GM18867 (cell line): ENCODE results near the gene TP53AIP1.
"Not testable (repeated sequence)": the region's sequence is repeated elsewhere in the genome, so short reads cannot be mapped to it uniquely, and the experiment has no call there.

Experiments used
- ATAC-seq: cut with Tn5 transposase; IDR thresholded peaks from one replicate; pipeline ENCODE4 v1.9.1; 2021; ENCODE audit warnings: mild to moderate bottlenecking, moderate library complexity; ENCODE audit not compliant: unreplicated experiment

Gene TP53AIP1

GRCh38 chr11:128926437-128927107, 16.1 kb downstream of the TP53AIP1 start:
- ATAC-seq, result no peak

GRCh38 chr11:128926000-128926399, 16.7 kb downstream of the TP53AIP1 start:
- ATAC-seq, result no peak

DNA sequence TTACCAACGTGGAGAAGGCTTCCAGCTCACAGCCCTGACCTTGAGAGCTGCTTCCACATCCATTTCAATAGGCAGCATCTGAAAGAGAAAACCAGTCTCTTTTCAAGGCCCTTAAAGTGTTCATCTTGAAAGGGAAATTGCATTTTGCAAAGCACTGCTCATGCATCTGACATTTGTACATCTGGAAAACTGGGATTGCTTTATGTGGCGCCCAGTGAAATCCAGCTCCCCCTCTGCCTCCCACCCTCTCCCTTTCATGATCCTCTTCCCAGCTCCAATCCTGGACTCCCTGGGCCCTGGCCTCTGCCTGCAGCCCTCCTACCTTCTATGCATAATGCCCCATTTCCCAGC, 17.4 kb downstream of the TP53AIP1 start:
- ATAC-seq, result no peak

- no peak for ATAC-seq
Measured at GRCh38 chr11:128924510-128925249, 18.0 kb downstream of the TP53AIP1 start.

DNA sequence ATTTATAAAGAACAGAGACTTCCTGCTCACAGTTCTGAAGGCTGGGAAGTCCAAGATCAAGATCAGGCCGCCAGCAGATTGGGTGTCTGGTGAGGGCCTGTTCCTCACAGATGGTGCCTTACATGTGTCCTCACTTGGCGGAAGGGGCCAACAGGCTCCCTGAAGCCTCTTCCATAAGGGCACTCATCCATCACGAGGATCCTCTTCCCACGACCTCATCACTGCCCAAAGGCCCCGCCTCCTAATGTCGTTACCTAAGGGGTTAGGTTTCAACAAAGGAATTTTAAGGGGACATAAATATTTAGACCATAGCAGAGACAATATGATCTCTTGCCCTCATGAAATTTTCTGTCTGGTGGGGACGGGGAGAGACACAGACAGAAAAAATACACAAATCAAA, 18.6 kb downstream of the TP53AIP1 start:
- no peak for ATAC-seq

DNA sequence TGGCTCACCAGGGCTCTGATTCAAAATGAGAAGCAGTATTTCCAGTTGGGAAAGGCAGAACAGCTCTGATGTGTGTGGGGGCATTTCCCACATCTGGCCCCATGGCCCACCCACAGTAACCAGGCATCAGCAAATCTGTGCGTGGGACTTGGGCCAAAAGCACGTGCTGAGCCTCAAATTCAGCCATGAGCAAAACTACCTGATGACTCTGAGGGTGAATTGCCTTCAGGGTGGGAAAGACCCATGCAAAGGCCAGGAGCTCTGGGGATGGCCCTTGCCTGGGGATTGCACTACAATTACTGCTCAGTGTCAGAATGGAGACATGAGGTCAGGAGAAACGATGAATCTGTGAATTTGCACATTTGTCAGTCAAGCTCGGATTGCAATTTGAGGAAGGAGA, 20.9 kb downstream of the TP53AIP1 start:
- no peak for ATAC-seq

- no peak for ATAC-seq
Measured at GRCh38 chr11:128920666-128921065, 22.0 kb downstream of the TP53AIP1 start.

DNA sequence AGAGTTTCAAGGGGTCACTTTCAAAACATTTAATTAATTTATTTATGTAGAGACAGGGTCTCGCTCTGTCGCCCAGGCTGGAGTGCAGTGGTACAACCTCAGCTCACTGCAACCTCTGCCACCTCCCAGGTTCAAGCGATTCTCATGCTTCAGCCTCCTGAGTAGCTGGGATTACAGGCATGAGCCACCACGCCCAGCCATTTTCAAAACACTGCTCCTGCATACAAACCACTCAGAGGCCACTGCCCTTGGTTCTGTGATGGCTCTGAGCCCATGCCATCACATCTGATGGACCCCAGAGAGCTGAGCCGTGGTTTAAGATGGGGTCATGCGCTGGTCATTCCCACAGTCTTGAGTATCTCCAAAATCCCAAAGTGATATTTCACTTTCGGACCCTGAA, 23.0 kb downstream of the TP53AIP1 start:
- ATAC-seq, result not testable (repeated sequence)

- no peak for ATAC-seq
Measured at GRCh38 chr11:128919216-128919615, 23.5 kb downstream of the TP53AIP1 start.

DNA sequence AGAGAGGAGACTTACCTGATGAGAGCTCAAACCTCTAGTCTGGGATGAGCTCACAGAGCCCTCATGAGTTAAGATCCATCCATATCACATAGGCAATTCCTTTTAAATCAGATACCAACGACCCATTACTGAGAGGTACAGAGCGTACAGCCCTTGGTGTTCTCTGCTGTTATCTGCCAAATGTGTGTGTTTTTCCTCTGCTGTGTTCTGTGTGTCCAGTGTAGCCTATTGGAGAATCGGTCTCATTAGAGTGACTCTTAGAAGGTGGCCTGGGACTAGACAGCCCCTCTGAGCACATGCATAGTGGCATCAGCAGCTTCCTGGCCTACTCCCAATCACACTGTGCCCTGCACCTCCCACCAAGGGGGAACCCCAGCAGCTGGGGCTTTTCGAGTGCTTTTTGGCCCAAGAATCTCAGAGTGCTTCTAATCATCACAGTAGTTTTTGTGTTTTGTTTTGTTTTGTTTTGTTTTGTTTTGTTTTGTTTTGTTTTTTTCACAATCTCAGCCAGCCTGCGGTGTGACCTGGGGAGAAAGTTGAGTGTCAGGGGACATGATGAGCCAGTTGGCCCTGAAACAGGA, 25.4 kb downstream of the TP53AIP1 start:
- peak; percentile 48 for ATAC-seq

DNA sequence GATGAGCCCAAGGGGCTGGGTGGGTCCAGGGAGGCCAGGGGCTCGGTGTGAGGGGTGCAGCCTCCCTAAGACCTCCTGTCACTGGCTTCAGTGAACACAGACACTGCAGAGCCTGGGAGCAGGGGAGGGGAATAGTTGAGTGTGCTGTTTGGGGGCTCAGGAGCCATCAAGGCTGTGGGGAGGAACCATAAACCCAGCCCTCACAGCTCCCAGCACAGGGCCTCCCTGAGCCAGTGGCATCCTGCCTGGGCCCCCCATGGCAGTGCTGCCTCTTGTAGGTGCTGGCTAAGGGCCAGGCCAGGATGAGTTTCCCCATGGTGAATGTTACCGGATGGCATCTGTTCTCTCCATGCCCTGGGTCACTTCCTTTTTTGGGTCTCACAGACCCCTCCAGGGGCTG, 26.0 kb downstream of the TP53AIP1 start:
- no peak for ATAC-seq

GRCh38 chr11:128916037-128916572, 26.6 kb downstream of the TP53AIP1 start:
- ATAC-seq, result no peak

- no peak for ATAC-seq
Measured at GRCh38 chr11:128915149-128915521, 27.5 kb downstream of the TP53AIP1 start.

- ATAC-seq, result no peak
Measured at GRCh38 chr11:128914216-128915148, 28.2 kb downstream of the TP53AIP1 start.

GRCh38 chr11:128913806-128914205, 28.9 kb downstream of the TP53AIP1 start:
- no peak for ATAC-seq

- ATAC-seq, result no peak
Measured at GRCh38 chr11:128911701-128912100, 31.0 kb downstream of the TP53AIP1 start.

GRCh38 chr11:128911239-128911638, 31.4 kb downstream of the TP53AIP1 start:
- ATAC-seq, result no peak

GRCh38 chr11:128910576-128910975, 32.1 kb downstream of the TP53AIP1 start:
- ATAC-seq, result no peak

DNA sequence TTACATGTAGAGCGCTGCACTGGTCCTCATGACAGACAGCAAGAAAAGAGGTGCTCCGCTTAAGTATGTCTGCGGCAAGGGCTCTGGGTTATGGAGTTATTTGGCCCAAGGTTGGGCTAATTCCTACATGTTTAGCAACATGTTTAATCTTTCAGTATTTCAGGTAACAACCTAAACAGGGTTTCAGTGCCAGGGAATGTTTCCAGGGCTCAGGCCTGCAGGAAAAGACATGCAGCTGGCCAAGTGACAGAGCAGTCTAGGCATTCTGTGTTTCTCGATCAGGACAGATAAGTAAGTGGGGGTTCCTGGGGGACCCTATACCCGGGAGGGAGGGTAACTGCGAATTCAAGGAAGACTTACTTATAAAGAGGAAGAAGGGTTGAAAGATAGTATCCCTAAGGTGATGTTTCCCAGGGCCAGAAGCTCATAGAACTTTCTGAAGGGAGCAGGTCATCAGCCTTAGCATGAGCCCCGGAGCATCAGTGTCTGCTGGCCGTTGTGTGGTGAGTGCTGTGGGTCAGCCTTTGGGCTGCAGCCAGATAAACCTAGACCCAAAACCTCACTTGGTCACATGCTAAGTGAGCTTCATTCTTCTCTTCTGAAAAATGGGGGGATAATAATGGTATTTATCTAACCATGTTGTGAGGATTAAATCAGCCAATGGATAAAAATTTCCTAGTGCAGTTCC, 33.1 kb downstream of the TP53AIP1 start:
- ATAC-seq, result no peak
